CD4-positive, alpha-beta memory T cell (primary cell): ENCODE measurements around the gene NEUROD2. TPM values are rescaled to one million over a fixed set of nuclear protein-coding genes. Genes with fewer than 3 reads are reported as not detected.
A peak's percentile ranks its signal among the peaks of the same experiment; 100 is the strongest.
"Not testable (repeated sequence)": the region's sequence is repeated elsewhere in the genome, so short reads cannot be mapped to it uniquely, and the experiment has no call there.

ENCODE experiments used
- CTCF ChIA-PET: fragments of 350-600 bp; sonication (Branson Sonifier 250); formaldehyde crosslinking; loops from one replicate; lab custom pipeline; 2021; ENCODE audit warnings: inconsistent platforms; ENCODE audit not compliant: partially characterized antibody; lab: Charles Lee
- POLR2A ChIA-PET: fragments of 350-600 bp; sonication (Branson Sonifier 250); formaldehyde crosslinking; loops from one replicate; lab custom pipeline; 2021; ENCODE audit not compliant: partially characterized antibody; lab: Charles Lee
- DNase-seq, 5 donors: peaks; one replicate each; pipeline versions ENCODE4 v3.0.0 to v3.0.0-alpha.2; 2020 to 2022; ENCODE audit warnings: mixed read lengths in 1 of 5
- H3K27ac ChIP-seq: one replicate; pipeline ENCODE4 v1.7.0; 2013; ENCODE audit warnings: low read depth, low read length
- H3K27me3 ChIP-seq: 2 replicates; pipeline ENCODE4 v1.7.0; 2013; ENCODE audit warnings: mild to moderate bottlenecking, low read length, moderate library complexity; ENCODE audit not compliant: insufficient read depth
- H3K36me3 ChIP-seq: 2 replicates; pipeline ENCODE4 v1.7.0; 2013; ENCODE audit warnings: mild to moderate bottlenecking, low read length, moderate library complexity; ENCODE audit not compliant: insufficient read depth
- H3K4me1 ChIP-seq: 2 replicates; pipeline ENCODE4 v1.7.0; 2013; ENCODE audit warnings: mild to moderate bottlenecking, low read length, moderate library complexity; ENCODE audit not compliant: insufficient read depth
- H3K4me3 ChIP-seq, 2 donors: one replicate each; pipeline ENCODE4 v1.7.0; 2013; ENCODE audit warnings: low read length in 2 of 2, mild to moderate bottlenecking in 1 of 2
- H3K9me3 ChIP-seq, 2 donors: one replicate each; pipeline ENCODE4 v1.7.0; 2013; ENCODE audit warnings: low read length in 2 of 2, control low read depth in 1 of 2; ENCODE audit not compliant: control insufficient read depth in 1 of 2
- H3K27ac Mint-ChIP-seq, 7 donors: one replicate each; pipeline ENCODE4 v1.8.0; 2020 to 2021; ENCODE audit warnings: mixed read lengths in 7 of 7, mild to moderate bottlenecking in 6 of 7, inconsistent platforms in 3 of 7, moderate library complexity in 3 of 7
- H3K27me3 Mint-ChIP-seq, 2 donors: one replicate each; pipeline ENCODE4 v1.8.0; 2020 to 2021; ENCODE audit warnings: mixed read lengths in 2 of 2
- H3K36me3 Mint-ChIP-seq, 2 donors: one replicate each; pipeline ENCODE4 v1.8.0; 2020 to 2021; ENCODE audit warnings: mixed read lengths in 2 of 2, inconsistent platforms in 1 of 2, mild to moderate bottlenecking in 1 of 2
- H3K4me1 Mint-ChIP-seq, 4 donors: one replicate each; pipeline ENCODE4 v1.8.0; 2020 to 2021; ENCODE audit warnings: mixed read lengths in 4 of 4, mild to moderate bottlenecking in 1 of 4
- H3K4me3 Mint-ChIP-seq, 8 donors: one replicate each; pipeline ENCODE4 v1.8.0; 2020 to 2021; ENCODE audit warnings: mixed read lengths in 8 of 8, mild to moderate bottlenecking in 7 of 8, moderate library complexity in 6 of 8, inconsistent platforms in 3 of 8
- H3K9me3 Mint-ChIP-seq, 8 donors: one replicate each; pipeline ENCODE4 v1.8.0; 2020 to 2021; ENCODE audit warnings: mixed read lengths in 8 of 8, mild to moderate bottlenecking in 5 of 8, inconsistent platforms in 3 of 8, moderate library complexity in 1 of 8
- intact Hi-C: fragments of 100-400 bp; cut with micrococcal nuclease; formaldehyde crosslinking; loops from one replicate; pipeline ENCODE4 v1.15.1; 2023
- polyA plus RNA-seq, 2 donors: library from polyadenylated mRNA; unstranded; fragments of 300-500 nt; fragmentation: Illumina TruSeq; gene quantifications; one replicate each; pipeline ENCODE4 v1.2.3, GENCODE V29; 2021
- total RNA-seq, 2 experiments: library from RNA; stranded (reverse); gene quantifications; one replicate each; pipeline ENCODE4 v1.2.3, GENCODE V29; 2021

The NEUROD2 gene
- total and polyA plus RNA-seq, 4 experiments from 2014 or later: 0.06 TPM; not detected in 3

DNA sequence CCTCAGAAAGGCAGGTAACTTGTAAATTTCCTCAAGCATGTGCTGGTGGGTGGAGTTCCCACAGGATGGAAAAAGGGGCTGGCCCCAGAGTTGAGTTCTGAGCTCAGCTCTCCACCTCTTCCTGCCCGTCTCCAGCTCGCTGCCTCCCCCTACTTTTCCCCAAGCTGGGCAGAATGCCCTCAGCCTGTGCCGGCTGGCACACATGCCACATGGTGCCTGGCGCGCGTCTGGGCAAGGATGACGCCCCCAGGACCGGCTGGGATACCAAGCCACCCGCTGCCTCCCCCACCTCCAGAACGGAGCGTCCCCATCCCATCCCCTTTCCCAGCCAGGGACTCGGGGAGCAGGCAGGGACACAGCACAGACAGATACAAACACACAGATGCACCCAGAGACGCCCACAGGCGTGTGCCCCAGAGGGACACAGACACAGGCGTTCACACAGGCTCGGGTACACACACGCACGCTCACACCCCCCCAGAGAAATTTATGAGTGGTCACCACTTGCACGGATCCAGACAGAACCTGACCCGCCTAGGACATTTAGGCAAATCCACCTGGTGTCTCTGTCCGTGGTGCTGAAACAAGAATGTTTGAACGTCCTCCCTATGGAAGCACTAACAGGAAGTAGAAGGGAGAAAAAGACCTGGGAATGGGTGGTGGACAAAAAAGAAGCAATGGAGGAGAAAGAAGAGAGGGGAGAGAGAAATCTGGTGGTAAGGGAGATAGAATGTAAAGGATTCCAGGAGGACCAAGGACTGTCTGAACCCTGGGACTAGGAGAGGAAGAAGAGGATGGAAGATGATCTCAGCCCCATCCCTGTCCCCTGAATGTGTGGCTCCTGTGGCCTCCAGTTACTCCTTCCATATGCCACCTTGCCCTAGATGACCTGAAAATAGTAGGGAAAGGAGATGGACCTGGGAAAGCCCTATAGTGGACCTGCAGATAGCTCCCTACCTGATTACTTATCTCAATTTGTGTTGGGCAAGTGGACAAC, 15.5 kb downstream of the NEUROD2 start:
- H3K4me3 ChIP-seq: no peak overlapping the region
- Mint-ChIP-seq H3K27ac (peak overlapping the region in 1 of 7 donors; percentile 71), H3K9me3 (peaks cover 0 to 5% (median under 1%) of the 10 kb centered on the region in 8 donors), H3K4me3 (no peak overlapping the region), H3K4me1 (peaks cover under 1 to 13% (median 6%) of the 10 kb centered on the region in 4 donors), H3K27me3 (peaks cover 53 to 59% of the 10 kb centered on the region in 2 donors), H3K36me3 (peaks cover 0 to 13% of the 10 kb centered on the region in 2 donors)
- no peaks in the 10 kb centered on the region for H3K36me3 ChIP-seq
- peaks cover 20% of the 10 kb centered on the region for H3K27me3 ChIP-seq
- H3K4me1 ChIP-seq: peaks cover 5% of the 10 kb centered on the region
- POLR2A ChIA-PET: no interaction called here
- CTCF ChIA-PET: no interaction called here
- intact Hi-C loops: no loop called here
- no peak overlapping the region for H3K27ac ChIP-seq
- DNase-seq: peak in 1 of 5 donors; percentile 24
- no peaks in the 10 kb centered on the region for H3K9me3 ChIP-seq

DNA sequence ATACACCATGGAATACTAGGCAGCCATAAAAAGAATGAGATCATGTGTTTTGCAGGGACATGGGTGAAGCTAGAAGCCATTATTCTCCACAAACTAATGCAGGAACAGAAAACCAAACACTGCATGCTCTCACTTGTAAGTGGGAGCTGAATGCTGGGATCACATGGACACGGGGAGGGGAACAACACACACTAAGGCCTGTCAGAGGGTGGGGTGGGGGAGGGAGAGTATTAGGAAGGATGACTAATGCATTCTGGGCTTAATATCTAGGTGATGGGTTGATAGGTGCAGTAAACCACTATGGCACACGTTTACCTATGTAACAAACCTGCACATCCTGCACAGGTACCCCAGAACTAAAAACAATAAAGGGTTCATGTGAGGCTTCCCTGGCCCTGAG, 17.5 kb downstream of the NEUROD2 start:
- H3K4me3 Mint-ChIP-seq, DNase-seq, H3K4me1 Mint-ChIP-seq, intact Hi-C loops, H3K27ac ChIP-seq, H3K9me3 Mint-ChIP-seq, H3K9me3 ChIP-seq, H3K27me3 ChIP-seq, CTCF ChIA-PET, H3K4me1 ChIP-seq, H3K27ac Mint-ChIP-seq, H3K4me3 ChIP-seq, H3K36me3 ChIP-seq: not testable (repeated sequence)
- Mint-ChIP-seq H3K27me3 (peaks cover 36 to 47% of the 10 kb centered on the region in 2 donors), H3K36me3 (peaks cover 0 to 13% of the 10 kb centered on the region in 2 donors)
- POLR2A ChIA-PET: interaction anchor here (1.3 kb wide), 1 partner anchor 10 kb away, joined by 3 read pairs; no protein-coding TSS in a partner anchor

GRCh38 chr17:39582658-39583057, 25.1 kb downstream of the NEUROD2 start:
- Mint-ChIP-seq H3K9me3 (peaks cover 0 to 2% (median 0%) of the 10 kb centered on the region in 8 donors), H3K27me3 (peaks cover 3 to 4% of the 10 kb centered on the region in 2 donors), H3K4me1 (no peaks in the 10 kb centered on the region), H3K36me3 (peaks cover 0 to 20% of the 10 kb centered on the region in 2 donors), H3K4me3 (no peak overlapping the region), H3K27ac (no peak overlapping the region)
- Histone ChIP-seq H3K27ac (no peak overlapping the region), H3K4me1 (no peaks in the 10 kb centered on the region), H3K9me3 (no peaks in the 10 kb centered on the region), H3K27me3 (no peaks in the 10 kb centered on the region), H3K36me3 (no peaks in the 10 kb centered on the region), H3K4me3 (no peak overlapping the region)
- DNase-seq: no peak
- CTCF ChIA-PET: interaction anchor here (1.6 kb wide), 1 partner anchor 41 kb away, joined by 4 read pairs; no protein-coding TSS in a partner anchor
- POLR2A ChIA-PET: no interaction called here
- intact Hi-C loops: no loop called here

- Histone ChIP-seq H3K36me3 (no peaks in the 10 kb centered on the region), H3K9me3 (no peaks in the 10 kb centered on the region), H3K27me3 (no peaks in the 10 kb centered on the region), H3K27ac (no peak overlapping the region), H3K4me3 (no peak overlapping the region), H3K4me1 (no peaks in the 10 kb centered on the region)
- H3K9me3 Mint-ChIP-seq: peaks cover 0 to 2% (median 0%) of the 10 kb centered on the region in 8 donors
- H3K4me3 Mint-ChIP-seq: no peak overlapping the region
- CTCF ChIA-PET: no interaction called here
- peaks cover 0 to 20% of the 10 kb centered on the region in 2 donors for H3K36me3 Mint-ChIP-seq
- H3K27me3 Mint-ChIP-seq: peaks cover under 1 to 1% of the 10 kb centered on the region in 2 donors
- POLR2A ChIA-PET: no interaction called here
- H3K4me1 Mint-ChIP-seq: no peaks in the 10 kb centered on the region
- intact Hi-C loops: no loop called here
- DNase-seq: no peak
- peak overlapping the region in 1 of 7 donors; percentile 21 for H3K27ac Mint-ChIP-seq
Measured at GRCh38 chr17:39581759-39582085, 26.0 kb downstream of the NEUROD2 start.

DNA sequence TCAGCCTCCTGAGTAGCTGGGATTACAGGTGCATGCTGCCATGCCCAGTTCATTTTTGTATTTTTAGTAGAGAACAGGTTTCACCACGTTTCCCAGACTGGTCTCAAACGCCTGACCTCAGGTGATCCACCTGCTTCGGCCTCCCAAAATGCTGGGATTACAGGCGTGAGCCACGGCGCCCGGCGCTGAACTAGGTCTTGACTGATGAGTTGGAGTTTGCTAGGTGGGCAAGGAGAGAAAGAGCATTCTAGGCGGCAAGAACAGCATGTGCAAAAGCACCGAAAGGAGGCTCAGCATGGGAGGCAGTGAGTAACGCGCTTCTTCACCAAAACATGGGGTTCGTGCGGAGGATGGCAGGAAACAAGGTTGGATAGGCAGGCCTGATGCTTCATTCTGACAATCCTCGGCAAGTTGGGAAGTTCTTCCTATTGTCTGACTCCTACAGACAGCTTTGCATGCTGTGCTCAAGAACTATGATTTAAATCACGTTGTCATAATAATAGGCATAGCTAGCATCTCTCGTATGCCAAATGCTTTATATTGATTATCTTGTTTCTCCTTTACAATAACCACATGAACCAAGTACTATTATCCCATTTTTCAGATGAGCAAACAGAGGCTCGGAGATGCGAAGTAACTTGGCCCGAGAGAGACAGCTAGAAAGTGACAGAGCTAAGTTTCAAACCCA, 26.5 kb downstream of the NEUROD2 start:
- Mint-ChIP-seq H3K27me3 (peaks cover 0 to 1% of the 10 kb centered on the region in 2 donors), H3K4me3 (no peak overlapping the region), H3K9me3 (peaks cover 0 to 2% (median 0%) of the 10 kb centered on the region in 8 donors), H3K27ac (peak overlapping the region in 1 of 7 donors; percentile 21), H3K36me3 (peaks cover 0 to 20% of the 10 kb centered on the region in 2 donors), H3K4me1 (no peaks in the 10 kb centered on the region)
- ChIA-PET CTCF (interaction anchor here (0.7 kb wide), 1 partner anchor 68 kb away, joined by 3 read pairs; no protein-coding TSS in a partner anchor), POLR2A (no interaction called here)
- no peak overlapping the region for H3K4me3 ChIP-seq
- DNase-seq: no peak
- H3K9me3 ChIP-seq: no peaks in the 10 kb centered on the region
- H3K27me3 ChIP-seq: no peaks in the 10 kb centered on the region
- intact Hi-C loops: no loop called here
- no peak overlapping the region for H3K27ac ChIP-seq
- H3K36me3 ChIP-seq: no peaks in the 10 kb centered on the region
- no peaks in the 10 kb centered on the region for H3K4me1 ChIP-seq

GRCh38 chr17:39580082-39580468, 27.6 kb downstream of the NEUROD2 start:
- Mint-ChIP-seq H3K4me1 (peaks cover 0 to 2% (median 0%) of the 10 kb centered on the region in 4 donors), H3K27me3 (peaks cover 0 to 1% of the 10 kb centered on the region in 2 donors), H3K4me3 (no peak overlapping the region), H3K27ac (no peak overlapping the region), H3K9me3 (peaks cover 0 to 2% (median 0%) of the 10 kb centered on the region in 8 donors), H3K36me3 (peaks cover 0 to 20% of the 10 kb centered on the region in 2 donors)
- no peak overlapping the region for H3K27ac ChIP-seq
- ChIA-PET POLR2A (no interaction called here), CTCF (interaction anchor here (1.7 kb wide), 1 partner anchor 42 kb away, joined by 3 read pairs; no protein-coding TSS in a partner anchor)
- no peaks in the 10 kb centered on the region for H3K4me1 ChIP-seq
- H3K27me3 ChIP-seq: no peaks in the 10 kb centered on the region
- DNase-seq: no peak
- H3K36me3 ChIP-seq: no peaks in the 10 kb centered on the region
- no peak overlapping the region for H3K4me3 ChIP-seq
- intact Hi-C loops: no loop called here
- no peaks in the 10 kb centered on the region for H3K9me3 ChIP-seq
